NCI-H2107 (cell line): ENCODE data around the gene PI16.
"Not testable (repeated sequence)": the region's sequence is repeated elsewhere in the genome, so short reads cannot be mapped to it uniquely, and the experiment has no call there.

Source experiments
- DNase-seq: peaks from one replicate; lab custom pipeline; 2025; lab: John Stamatoyannopoulos, UW

The PI16 gene

DNA sequence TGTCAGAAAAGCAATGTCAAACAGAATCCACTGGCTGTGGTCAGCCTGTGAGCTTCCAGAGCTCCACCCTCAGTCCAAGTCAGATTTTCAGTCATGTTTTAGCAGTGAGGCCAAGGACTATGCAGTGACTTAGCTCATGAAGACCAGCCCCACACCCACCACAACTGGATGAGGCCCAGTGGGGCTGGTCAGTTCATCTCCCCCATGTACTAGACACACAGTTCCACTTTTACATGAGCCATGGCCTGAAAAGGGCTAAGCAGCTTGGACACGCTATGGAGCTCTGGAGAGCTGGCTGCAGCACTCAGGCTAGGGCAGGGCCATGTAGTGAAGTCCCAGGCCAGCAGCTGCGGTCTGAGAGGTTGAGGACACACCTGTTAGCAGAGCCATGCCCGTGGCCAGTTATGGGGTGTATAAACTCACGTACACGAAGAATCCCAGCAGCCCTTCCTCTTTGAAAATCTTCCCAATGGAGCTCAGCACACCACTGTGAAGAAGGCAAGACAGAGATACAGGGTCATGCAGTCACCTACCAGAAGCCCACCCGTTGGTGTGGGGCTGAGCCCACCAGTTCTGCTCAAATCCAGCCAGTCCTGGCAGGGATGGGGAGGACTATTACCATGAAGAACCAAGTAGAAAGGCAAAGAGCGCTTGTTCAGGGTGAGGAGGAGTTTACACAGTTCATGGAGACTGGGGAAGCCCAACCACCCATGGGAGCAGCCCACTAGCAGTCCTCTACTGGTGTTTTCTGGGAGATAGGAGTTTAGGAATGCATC lies 20.9 kb downstream of the PI16 start:
- no peak for DNase-seq

DNA sequence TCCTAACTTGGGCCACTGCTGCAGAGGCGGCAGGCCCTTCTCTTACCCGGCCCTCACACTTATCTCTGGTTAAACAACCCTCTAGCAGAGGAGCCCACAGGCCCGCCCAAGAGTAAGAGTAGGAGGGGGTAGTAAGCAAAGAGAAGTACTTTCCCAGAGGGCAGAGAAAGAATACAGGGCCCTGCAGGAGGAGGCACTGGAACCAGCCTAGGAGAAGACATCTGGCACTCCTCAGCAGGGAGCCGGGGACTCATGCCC lies 21.4 kb downstream of the PI16 start:
- DNase-seq, result no peak

DNA sequence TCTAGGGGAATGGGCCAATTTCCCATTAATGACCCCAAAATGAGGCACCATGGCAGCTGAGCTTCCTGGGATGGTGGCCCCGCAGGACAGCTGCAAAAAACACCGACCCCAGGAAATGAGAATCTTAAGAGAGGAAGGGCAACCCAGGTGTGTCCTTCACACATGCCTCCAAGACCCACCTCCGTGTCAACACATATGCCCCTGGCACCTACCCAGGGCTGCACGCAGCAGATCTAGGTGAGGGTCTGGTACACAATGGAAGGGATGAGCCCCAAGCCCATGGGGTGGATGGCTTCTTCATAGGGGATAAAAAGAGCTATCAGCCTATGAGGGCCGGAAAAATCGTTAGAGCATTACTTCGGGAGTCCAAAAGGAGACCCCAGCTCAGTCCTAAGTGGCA lies 22.0 kb downstream of the PI16 start:
- no peak for DNase-seq

DNA sequence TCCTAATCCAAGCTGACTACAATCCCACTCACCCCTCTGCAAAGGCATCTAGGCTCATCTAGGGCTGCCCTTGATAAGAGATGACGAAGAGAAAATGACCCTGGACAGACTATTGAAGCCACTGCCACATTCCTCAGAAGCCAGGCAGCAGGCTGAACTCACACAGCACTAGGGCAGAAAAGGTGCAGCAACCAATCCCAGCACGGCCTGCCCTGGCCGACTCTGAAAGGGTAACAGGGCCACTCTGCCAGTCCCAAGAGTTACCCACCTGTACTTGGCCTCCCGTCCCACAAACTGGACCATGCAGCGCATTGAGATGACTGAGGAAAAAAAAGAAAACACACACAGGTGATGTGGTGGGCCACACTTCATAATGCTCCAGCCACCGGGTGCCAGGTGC lies 22.4 kb downstream of the PI16 start:
- no peak for DNase-seq

DNA sequence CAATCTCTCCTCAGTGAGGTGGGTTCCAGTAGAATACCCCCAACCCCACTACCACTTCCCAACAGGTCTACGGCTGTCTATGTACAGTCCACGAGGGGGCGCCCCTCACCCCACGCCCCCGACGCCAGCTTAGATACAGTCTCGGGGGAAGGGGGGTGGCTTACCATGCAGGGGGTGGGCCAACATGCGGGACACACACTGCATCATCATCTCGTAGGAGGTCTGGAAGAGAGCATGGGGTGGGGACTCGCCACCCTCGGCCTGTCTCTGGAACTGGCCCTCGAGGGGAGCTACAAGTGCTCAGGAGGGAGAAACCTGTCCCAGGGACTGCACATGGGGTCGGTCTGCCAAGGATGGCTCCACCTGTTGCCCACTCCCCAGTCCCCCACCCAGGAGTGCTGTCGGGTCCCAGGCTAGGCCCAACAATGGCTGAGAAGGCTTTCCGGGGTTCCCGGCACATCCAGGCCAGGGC lies 23.0 kb downstream of the PI16 start:
- no peak for DNase-seq

DNA sequence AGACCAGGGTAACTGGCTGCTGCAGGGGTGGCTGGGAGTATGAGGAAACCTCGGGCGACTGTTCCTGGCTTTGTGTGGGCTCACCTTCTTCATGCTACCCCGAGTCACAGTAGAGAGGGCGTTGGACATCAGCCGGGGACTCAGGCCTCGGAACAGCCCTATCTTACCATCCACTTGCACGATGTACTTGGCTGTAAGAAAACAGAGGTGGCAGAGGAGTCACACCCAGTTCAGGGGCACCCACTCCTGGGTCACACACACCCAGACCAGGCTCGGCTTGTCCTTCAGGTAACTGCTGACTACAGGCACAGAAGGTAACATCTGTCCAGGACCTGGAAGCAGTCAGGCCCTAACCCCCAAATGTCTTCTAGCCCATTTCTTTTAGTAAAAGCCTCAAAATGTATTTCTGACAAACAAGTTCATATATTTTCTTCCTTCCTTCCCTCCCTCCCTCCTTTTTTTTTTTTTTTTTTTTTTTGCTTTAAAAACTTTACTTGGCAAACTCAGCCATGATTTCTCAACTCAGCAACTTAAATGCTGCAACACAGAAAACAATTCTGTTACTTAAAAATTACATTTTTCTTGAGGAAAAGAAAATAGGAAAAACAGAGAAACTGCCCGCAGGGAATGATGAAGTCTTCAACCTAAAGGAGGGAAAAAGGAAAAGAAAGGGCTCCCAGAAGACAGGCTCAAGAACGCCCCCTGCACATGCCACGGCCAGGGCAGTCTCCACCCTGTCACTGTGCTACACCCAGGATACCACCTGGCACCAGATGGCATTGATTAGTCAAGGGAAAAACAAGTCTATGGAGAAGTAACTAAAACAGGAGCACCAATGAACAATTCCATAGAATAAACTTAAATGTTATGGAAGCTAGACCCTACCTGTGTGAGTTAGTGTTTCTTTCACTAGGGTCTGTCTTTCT lies 24.1 kb downstream of the PI16 start:
- no peak for DNase-seq

DNA sequence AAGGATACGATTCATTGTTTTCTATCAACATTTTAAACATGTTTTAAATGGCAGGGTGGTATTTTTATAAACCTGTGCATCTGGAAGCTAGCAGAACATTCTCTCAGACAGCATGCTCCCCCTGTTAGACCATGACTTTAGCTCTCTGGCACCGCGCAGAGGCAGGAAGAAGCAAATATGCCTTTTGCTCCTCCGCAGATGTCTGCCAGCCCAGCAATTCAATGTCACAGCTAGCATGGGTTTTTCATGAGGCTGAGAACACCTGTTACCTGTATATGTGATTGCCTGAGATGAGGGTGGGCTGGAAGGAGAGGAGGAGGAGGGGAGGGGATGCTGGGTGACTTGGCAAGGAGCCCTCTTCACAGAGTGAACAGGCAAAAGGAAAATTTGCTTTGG lies 24.8 kb downstream of the PI16 start:
- DNase-seq, result no peak

DNA sequence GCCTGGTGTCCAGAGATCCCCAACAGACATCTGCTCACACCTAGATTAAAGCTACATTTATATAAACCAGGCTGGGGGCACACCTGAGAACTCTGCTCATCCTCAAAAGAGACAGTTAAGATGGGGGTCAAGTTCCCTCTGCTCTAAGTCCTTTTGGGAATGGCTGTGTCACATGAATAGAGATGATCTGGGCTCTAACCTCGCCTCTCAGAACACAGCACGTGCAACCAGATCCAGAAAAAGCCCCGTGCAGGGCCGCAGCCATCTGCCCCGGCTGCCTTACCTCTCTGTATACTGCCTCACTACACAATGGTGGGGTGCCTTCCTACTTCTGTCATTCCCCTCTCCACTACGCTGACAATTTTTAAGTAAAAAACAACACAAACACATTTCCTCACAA lies 25.6 kb downstream of the PI16 start:
- DNase-seq, result no peak

DNA sequence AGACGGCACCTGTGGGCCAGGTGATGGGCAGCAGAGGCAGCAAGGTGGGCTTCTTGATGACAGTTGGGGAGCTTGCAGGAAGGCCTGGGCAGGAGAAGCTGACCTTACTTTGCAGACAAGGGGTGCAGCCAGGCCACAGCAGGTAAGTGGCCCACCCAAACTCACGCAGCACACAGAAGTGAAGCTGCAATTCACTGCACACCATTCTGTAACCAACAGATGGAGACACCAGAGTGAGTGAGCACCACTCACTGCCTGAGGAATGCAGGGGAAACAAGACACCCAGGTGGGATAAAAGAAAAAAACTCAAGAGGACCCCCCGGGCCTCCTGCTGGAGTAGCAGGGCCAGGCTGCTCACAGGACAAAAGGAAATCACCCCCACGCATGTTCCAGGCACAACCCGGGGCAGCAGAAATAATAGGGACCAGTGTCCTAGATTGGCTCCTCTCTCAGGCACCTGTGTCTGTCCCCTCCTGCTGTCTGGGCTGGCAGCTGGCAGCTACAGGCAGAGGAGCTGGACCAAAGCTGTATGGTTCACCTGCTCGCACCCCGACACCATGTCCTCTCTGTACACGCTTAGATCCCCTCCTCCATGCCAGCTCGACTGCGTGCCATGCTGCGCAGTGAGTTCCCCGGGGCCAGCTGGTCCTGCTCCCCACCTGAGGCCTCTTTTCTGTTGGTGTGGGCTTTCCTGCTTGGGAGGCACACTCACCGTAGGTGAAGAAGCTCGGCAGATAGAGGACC lies 26.5 kb downstream of the PI16 start:
- DNase-seq, result no peak

DNA sequence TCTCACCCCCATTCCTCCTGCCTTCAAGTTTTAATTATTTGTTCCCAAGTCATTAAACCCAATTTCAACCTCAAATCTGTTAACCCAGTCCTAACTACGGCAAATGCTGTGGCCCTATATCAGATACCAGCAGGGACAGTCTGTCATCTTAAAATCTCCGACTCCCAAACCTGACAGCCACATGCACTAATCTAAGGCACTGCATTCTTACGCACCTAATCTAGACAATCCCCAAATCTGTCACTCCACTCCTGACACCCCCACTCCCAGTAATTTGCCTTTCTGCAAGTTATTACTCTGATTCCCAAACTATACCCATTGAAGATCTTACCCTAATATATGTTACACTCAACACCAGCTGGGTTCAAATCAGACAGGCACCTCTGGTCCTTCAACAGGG lies 29.0 kb downstream of the PI16 start:
- no peak for DNase-seq

DNA sequence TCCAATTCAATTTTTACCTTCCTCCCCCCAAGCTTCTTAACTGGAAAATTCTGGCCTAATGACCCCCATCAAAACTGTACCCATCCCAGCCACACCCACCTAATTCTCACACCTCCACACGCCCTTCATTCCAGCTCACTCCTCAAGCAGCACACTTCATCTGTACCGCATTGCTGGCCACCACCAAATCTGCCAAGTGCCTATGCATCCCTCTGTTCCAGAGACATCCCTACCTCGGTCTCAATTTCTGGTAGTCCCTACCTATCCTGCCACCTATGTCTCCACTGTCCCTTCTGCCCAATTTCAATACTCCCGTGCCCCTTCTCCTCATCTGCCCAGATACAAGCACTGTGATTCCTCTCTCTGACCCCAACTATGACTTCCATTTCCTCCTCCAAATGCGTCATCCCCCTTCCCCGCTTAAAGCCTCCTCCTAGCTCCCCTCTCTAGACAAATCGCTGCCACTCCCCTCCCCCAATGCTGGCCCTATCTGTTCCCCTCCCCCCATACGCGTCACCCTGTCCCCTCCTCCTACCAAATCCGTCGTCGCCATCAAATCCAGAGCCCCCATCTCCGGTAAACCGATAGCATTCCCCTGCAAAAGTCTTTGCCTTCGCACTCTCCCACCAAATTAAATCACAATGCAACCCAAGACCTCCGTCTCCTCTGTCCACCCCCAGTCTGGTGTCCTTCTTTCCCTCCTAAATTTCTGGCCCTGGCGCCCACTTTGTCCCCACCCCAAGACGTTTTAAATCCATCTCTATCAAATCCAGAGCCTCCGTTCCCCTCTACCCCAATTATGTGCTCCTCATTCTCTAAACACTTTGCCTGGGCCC lies 30.3 kb downstream of the PI16 start:
- no peak for DNase-seq

DNA sequence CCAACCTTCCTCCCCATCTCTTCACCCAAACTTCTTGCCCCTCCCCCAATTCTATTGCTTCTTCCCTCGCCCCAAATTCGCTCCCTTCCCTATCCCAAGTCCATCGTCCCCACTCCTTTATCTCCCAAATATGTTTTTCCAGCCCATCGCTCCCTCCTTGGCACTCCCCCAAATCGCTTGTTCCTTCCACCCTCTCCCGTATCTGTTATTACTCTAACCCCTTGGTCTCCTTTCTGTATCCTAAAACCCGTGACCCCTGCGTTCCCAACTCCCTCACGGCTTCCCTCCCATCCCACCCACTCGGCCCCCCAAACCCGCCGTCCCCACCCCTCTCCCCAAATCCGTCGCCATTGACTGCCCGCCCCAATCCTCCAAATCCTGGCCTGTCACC lies 30.9 kb downstream of the PI16 start:
- DNase-seq, result no peak

DNA sequence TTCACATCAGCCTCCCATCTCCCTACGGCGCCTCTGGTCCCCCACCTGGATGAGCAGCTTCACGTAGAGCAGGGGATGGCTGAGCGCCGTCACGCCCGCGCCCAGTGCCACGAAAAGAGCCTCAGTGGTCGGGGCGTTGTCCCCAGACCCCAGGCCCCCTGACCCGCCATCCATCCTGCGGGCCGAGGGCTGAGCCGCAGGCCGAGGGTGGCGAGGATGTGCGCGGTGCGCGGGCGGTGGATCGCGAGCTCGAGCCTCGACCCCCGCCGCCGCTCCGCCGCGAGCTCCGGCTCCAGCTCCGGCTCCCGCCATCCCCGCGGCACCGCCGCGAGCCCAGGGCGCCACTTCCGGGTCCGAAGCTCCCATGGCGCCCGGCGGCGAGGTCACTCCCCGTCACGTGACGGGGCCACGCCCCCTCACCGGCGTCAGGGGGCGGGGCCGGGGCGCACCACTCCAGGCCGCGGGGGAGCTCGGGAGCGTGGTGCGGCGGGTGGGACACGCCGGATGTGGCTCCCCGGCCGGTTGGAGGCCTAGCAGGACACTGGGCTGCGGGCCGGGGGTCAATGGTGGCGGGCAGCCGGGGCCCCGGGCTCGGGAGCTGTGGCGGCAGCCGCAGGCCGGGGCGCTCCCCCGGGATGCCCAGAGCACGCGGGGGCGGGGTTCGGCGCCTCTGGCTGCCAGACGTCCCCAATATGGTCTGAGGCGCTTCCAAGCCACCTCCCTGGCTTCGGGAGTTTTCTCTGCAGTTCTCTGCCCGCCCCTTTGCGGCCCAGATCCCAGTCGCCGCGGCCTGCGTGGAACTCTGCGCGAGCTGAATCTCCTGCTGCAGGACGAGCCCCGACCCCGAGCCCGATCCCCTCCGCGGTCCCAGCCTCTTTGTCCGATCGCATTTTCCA lies 31.5 kb downstream of the PI16 start, which contains the start of gene MTCH1:
MTCH1 (minus strand) TSS at position 389 of the 896 bp plus-strand sequence; CDS start at position 366, 23 bp downstream.
- DNase-seq, result peak; percentile 64

DNA sequence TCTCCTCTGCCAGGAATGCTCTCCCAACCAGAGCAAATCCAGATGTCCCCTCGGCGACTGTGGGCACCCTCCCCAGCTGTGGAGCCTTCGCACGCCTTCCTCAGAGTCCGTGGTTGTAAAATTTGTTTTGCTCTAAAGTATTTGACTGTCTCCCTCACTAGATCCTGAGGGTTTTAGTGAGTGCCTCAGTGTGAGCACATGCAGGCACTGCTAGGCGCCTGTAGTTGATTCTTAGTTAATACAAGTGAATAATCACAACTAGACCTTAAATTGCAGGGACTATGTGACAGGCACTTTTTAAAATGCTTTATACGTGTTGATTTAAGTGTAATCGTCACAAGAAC lies 32.1 kb downstream of the PI16 start:
- no peak for DNase-seq

DNA sequence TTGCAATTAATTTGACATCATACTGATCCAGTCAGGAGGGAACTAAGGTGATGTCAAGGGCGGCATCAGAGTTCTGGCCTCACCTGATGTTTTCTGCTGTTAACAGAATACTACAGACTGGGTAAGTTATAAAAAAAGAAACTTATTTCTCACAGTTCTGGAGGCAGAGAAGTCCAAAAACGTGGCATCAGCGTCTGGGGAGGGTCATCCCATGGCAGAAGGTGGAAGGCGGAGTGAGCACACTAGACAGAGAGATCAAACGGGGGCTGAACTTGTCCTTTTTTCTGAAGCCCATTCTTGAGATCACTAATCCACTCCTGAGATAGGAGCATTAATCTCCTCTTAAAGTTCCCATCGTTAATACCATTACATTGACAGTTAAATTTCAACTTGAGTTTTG lies 34.7 kb downstream of the PI16 start:
- DNase-seq, result no peak

DNA sequence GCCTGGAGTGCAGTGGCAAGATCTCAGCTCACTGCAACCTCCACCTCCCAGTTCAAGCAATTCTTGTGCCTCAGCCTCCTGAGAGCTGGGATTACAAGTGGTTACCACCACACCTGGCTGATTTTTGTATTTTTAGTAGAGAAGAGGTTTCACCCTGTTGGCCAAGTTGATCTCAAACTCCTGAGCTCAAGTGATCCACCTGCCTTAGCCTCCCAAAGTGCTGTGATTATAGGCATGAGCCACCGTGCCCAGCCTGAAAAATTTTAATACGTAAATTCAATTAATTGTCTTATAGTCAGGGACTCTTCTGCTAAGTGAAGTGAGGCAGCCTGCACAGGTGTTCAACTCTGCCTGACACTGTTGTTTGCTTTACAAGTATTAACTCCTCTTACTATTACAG lies 35.9 kb downstream of the PI16 start:
- not testable (repeated sequence) for DNase-seq

DNA sequence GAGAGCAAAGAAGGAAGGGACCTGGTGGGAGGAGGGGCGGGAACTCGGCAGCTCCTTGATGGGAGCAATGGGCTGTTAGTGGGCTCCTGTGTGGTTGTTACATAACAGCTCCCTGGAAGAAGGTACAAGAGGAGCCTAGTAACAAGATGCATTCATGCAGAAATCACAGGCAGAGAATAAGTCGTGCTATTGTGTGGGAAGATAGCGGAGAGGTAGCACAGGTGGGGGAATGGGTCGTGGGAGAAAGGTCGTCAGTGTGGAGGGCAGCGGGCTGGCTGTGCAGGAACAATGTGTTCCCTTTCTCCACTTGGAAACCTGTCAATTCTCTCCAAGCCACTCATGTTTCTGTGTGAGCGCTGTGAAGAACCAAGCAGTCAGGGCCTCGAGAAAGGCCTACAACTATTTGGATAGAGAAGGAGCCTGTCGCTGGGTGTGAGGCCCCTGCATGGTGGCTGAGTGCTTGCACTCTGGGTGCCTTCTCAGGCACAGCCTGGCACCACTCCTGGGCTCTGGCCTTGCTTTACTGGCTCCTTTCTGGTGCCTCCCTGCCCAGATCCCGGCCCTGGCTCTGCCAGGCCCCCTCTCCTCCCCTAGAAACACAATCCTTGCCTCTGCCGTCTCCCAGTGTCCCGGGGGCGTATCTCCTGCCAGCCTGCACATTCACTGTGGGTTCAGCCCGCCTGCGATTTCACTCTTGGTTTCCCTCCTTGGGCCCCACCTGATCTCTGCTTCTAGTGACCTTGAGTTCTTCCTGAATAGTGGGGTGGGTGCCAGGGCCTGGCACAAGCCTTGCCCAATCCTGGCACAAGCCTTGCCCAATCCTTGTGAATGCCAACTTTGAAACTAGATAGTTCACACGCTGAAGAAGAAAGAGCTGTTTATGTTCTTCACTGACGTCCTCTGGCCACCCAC lies 43.5 kb downstream of the PI16 start:
- no peak for DNase-seq

DNA sequence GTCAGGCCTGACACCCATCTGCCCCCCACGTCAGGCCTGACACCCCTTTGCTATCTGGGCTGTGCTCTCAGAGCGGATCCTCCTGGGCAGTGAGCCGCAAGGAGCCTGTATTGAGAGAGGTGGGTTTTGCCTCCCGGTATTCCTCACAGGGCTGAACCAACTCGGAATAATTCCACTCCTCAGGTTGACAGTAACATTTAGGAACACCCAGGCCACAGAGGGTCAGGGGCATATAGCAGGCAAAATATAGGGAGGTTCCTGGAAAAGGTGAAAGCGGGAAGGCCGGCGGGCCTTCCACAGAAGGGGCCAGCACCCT lies 44.1 kb downstream of the PI16 start:
- no peak for DNase-seq

DNA sequence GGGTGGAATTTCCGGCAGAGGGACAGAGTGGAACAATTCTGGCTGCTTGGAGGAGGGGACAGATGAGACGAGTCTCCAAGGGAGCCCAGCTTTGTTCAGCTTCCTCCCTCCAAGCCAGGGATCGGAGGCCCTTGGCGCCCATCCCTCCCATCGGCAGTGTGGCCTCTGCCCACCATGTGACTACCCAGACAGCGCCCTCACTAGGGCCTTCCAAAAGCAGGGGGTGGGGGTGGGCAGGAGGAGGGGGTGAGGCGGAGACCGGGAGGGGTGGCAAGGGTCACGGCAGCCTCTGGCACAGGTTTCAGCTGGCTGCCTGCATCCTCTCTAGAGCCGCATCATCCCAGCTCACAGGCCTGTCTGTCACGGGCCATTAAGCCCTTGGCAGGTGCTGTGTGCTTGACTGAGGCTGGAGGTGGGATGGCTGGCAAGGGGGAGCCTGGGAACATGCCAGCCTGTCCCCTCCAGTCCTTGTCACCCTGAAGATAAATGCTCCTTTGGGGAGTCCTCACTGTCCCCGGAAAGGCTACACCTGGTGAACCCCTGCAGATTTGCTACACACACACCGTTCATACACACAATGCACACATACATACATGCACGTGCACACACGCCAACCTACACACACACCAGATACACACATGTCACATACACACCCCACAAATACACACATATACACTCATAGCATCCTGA lies 44.7 kb downstream of the PI16 start:
- peak; percentile 21 for DNase-seq
